NCI-H1694 treated with DMSO at 0.1 percent for 48 hours (cell line): ENCODE results near the gene CSF1R.
A peak's percentile ranks its signal among the peaks of the same experiment; 100 is the strongest.

Source experiments
- DNase-seq: peaks from one replicate; lab custom pipeline; 2025; lab: John Stamatoyannopoulos, UW

CSF1R gene

GRCh38 chr5:150085950-150086715, at the start of gene CSF1R:
Gene CSF1R, minus strand, starts transcription at chr5:150086554. Its CDS starts 127 bp downstream, at chr5:150086427.
- no peak for DNase-seq

GRCh38 chr5:150135557-150136304, 49.4 kb upstream of the CSF1R start:
- no peak for DNase-seq

GRCh38 chr5:150134198-150134588, 47.8 kb upstream of the CSF1R start:
- DNase-seq: no peak

- DNase-seq: no peak
These were observed 47.3 kb upstream of the CSF1R start for GRCh38 chr5:150133581-150134197.

DNA sequence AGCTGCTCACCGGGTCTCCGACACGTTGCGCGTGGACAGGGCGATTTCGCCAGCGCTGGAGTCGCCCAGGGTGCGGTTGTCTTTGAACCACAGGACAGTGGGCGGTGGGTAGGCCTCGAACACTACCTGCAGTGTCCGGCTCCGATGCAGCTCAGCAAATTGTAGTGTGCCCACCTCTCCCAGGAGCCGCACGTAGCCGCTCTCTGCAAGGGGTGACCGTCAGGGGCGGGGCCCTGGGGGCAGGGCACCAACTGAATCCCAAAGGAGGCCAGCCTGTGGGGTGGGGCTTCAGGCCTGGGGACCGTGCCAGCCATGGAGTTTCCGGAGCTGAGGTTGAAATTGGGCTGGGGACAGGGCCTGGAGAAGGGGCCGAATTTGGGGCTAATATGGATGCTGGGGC, 46.4 kb upstream of the CSF1R start:
- DNase-seq: no peak

DNA sequence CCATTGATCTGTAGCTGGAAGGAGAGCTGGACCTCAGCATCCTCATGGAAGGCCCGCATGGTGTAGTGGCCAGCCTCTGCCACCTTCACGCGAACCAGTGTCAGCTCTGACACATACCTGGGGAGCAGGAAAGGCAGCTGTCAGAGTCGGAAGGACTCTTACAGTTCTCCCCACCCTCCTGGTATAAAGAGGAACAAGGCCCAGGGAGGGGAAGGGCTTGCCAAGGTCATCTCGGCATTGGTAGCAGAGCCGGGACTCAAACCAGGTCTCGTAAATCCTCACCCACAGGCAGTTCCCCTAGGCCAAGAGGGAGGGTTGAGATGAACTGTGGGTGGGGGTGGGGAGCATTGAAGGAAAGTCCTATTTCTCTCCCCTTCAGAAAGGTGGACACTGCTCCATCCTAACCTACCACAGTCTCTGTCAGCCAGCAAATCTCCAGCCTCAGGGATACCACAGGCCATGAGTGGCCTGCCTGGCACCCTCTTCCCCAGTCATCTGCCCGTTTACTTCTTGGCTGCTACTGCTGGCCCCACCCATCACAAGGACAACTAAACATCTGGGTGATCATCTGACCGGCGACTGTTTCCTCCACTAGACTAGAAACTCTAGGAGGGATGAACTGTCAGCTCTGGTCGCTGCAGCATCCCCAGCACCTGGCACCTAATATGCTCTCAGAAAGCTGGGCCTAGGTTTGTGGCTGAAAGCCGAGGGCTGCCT, 45.8 kb upstream of the CSF1R start:
- DNase-seq: no peak

DNA sequence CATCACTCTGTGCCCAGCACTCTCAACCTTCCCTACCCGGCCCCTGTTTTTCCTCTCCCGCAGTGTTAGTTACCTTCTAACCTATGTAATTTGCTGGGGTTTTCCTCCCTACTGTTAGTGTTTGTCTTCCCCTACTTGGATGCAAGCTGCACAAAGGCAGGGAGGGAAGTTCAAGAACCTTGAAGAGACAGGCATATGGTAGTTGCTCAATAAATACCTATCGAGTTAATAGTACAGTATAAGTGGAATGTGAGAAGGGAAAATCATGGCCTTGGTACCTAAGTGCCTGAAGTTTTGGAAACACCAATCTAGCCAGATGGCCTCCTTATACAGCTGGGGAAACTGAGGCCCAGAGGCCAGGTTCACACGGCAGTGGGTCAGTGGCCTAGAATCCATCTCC, 45.1 kb upstream of the CSF1R start:
- DNase-seq: no peak

- DNase-seq: no peak
These were observed 44.2 kb upstream of the CSF1R start for GRCh38 chr5:150130493-150130922.

DNA sequence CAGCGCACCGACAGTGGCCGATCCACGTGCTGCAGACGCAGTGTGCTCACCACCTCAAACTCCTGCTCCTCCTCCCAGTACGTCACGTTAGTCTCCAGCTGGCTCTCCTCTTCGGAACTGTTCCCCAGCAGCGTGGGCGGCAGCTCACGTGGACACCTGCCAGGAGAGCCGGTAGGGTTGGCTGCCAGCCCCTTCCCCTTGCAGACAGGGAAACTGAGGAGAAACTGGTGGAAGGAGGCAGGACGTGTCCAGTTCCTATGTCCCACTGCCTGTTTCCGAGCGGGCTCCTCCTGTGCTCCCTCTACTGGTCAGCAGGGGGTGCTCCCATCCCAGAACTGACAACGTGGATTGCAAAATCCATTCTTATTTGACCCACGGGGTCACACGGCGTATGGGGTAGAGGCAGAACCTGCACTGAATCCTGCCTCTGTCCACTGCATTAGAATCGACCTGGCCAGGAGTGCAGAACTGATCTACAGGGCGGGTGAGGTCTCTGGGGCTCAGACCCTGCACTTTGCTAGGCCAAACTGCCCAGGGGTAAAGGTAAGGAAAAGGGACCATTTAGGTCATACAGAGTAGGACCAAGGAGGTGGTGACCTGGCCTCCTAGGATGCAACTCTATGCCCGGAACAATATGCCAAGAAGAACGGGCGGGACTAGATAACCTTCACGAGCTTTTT, 43.6 kb upstream of the CSF1R start:
- peak; percentile 48 for DNase-seq

GRCh38 chr5:150129454-150129812, 43.1 kb upstream of the CSF1R start:
- no peak for DNase-seq

DNA sequence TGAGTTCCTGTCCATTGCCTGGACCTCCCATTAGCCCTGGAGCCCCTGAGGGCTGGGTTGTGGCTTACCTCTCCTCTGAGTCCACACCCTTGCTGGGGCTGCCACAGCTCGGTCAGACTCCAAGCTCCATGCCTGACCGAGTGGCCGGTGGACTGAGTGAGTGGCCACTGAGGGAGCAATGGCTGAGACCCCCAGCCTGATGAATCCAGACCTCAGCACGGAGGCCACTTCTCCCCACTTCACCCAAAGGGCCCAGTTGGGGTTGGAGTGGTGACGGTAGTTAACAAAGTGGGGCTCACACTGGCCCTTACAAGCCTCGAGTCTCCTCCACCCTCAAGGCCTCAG, 40.5 kb upstream of the CSF1R start:
- DNase-seq: no peak

DNA sequence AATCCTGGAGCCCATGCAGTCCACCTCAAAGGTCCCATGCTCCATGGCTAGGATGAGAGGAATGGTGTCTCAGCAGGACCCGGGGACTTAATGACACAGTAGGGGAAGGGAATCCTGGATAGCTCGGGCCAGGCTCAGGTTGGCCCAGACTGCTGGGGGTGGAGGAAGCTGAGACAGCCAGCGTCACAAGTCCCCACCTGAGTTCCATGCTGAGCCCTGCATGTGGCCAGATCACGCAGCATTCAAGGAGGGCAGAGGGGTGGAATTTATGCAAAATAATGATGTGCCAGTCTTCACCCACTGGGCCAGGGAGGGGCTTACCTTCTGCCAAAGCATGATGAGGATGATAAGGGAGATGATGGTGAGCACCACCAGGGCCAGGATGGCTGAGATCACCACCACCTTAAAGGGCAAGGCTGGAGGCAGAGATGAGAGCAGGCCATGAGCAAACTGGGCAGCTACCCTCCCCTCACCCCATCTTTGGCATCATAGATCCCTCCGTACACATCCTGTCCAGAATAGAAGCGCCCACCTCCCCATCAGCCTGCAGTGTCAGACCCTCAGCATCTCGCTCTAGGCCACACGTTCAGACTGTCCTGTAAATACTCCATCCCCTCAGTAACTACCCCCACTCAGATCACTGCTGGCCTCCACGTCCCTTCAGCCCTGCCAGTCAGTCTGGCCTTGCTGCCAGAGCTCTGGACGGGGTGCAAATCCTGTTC, 40.0 kb upstream of the CSF1R start:
- DNase-seq: no peak

DNA sequence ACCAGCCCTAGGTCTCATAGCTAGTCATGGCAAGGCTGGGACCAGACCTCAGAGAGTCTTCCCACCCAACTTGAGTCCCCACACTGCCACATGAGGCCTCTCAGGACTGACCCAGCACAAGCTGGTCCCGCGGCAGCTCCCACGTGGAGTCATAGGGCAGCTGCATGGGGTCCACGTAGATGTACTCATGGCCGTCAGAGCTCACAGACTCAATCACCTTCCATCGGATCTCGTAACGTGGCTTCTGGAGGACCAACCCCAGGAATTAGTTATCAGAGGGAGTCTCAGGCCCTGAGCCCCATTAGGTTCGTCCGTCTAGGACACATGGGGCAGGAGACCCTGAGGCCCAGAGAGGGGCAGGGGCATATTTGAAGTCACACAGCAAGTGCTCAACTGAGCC, 39.0 kb upstream of the CSF1R start:
- DNase-seq: no peak

DNA sequence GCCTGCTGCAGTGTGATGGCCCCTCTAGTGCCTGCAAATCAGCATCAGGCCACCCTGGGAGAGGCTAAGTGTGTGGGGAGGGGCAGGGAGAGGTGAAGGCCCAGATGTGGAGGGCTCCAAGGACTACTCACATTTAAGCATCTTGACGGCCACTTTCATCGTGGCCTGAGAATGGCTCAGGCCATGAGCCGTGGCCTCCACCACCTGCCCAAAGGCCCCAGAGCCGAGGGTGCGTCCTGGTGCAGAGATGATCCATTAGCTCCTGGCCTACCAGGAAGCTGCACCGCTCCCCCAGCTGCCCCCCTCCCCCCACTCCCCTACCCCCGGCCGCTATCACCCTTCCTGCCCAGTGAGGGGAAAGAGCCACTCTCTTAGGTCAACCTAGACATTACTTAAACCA, 38.2 kb upstream of the CSF1R start:
- no peak for DNase-seq

- DNase-seq: no peak
These were observed 37.8 kb upstream of the CSF1R start for GRCh38 chr5:150124111-150124557.

- no peak for DNase-seq
These were observed 37.2 kb upstream of the CSF1R start for GRCh38 chr5:150123542-150123941.

- no peak for DNase-seq
These were observed 36.5 kb upstream of the CSF1R start for GRCh38 chr5:150122536-150123481.

GRCh38 chr5:150122158-150122510, 35.8 kb upstream of the CSF1R start:
- no peak for DNase-seq

GRCh38 chr5:150121448-150122157, 35.2 kb upstream of the CSF1R start:
- no peak for DNase-seq
